Vagina (tissue), 2 donors: ENCODE results near the gene ARHGEF12.

Experiments used
- POLR2A ChIP-seq, 2 donors: fragments of 450-650 bp; IDR thresholded peaks; one replicate each; pipeline ENCODE4 v1.6.1; 2017; ENCODE audit warnings: antibody characterized with exemption in 2 of 2, mild to moderate bottlenecking in 2 of 2, moderate library complexity in 2 of 2
- TF ChIP-seq, protein P1 (sequence below), 3 experiments: fragments of 450-650 bp in 2 of 3; fragments of 200-600 bp in 1 of 3; sonication (generic) in 1 of 3; IDR thresholded peaks; one replicate each; pipeline ENCODE4 v1.5.1; 2017 to 2019; ENCODE audit warnings: antibody characterized with exemption in 3 of 3, mild to moderate bottlenecking in 2 of 3, moderate library complexity in 2 of 3

DNA sequence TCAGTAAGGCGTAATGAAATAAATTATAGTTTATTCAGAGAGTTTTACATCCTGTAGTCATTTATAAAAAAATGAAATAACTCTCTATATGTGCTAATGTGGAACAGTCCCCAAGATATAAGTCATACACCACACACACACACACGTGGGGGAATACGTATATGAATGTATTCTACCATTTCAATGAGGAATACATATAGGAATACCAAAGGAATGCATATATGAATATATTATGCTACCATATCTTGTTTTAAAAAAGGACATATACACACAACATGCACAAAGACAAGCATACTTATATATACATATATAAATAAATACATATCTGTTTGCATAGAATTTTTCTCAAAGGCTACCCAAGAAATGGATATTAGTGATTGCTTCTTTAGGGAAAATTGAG, 135.8 kb downstream of the ARHGEF12 start:
- TF ChIP-seq POLR2A (IDR thresholded peaks at IDR 0.05) = no peak
- TF ChIP-seq, protein P1, sequence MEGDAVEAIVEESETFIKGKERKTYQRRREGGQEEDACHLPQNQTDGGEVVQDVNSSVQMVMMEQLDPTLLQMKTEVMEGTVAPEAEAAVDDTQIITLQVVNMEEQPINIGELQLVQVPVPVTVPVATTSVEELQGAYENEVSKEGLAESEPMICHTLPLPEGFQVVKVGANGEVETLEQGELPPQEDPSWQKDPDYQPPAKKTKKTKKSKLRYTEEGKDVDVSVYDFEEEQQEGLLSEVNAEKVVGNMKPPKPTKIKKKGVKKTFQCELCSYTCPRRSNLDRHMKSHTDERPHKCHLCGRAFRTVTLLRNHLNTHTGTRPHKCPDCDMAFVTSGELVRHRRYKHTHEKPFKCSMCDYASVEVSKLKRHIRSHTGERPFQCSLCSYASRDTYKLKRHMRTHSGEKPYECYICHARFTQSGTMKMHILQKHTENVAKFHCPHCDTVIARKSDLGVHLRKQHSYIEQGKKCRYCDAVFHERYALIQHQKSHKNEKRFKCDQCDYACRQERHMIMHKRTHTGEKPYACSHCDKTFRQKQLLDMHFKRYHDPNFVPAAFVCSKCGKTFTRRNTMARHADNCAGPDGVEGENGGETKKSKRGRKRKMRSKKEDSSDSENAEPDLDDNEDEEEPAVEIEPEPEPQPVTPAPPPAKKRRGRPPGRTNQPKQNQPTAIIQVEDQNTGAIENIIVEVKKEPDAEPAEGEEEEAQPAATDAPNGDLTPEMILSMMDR (IDR thresholded peaks at IDR 0.05) = no peak
